Measurements from ENCODE around the gene THBS3. TPM values are rescaled to one million over a fixed set of nuclear protein-coding genes. Genes with fewer than 3 reads are reported as not detected.

Gene THBS3
- total and polyA plus RNA-seq, 2 of the 4 experiments (the other 2 are of a cell fraction), result 15.1 to 30.4 TPM

DNA sequence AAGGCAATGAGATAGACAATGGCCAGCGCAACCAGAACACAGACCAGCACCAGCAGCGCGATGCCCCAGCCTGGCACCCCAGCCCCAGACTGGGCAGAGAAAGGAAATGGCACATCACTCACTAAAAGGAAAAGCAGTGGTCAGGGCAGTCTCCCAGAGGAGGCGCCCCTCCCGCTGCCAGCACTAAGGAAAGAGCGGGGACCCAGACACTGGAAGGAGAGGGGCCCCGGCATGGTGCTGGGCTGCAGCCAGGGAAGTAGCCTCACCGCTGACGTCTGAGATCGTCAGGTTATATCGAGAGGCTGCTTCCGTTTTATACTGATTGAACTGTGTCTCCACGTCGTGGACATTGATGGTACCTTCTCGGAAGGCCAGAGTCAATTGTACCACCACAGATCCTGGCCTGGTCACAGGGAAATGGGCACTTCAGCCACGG is 20.2 kb downstream of the THBS3 start:
- Histone ChIP-seq H3K4ac (ENCODE audit: low read depth, low read length) (no peak overlapping the region), H3K23ac (ENCODE audit: low read depth, low read length) (no peak overlapping the region), H3K9me3 (ENCODE audit: control insufficient read depth, insufficient read depth, low read length) (no peaks in the 10 kb centered on the region), H3K56ac (ENCODE audit: extremely low read depth, insufficient read depth, low read length) (no peak overlapping the region), H2BK120ac (ENCODE audit: low read depth, low read length) (no peak overlapping the region), H2AFZ (replicated peaks; ENCODE audit: low read length, poor library complexity) (peak overlapping the region; percentile 32), H2AK9ac (replicated peaks; ENCODE audit: low read depth, low read length, poor library complexity) (no peak overlapping the region), H3K14ac (replicated peaks; ENCODE audit: low read depth, low read length) (no peak overlapping the region), H3K4me1 (ENCODE audit: control insufficient read depth, insufficient read depth, low read length) (no peaks in the 10 kb centered on the region), H3K9me1 (ENCODE audit: insufficient read depth, low read length) (peaks cover 2% of the 10 kb centered on the region; the same call in 1 of the 2 replicates), H3K4me3 (ENCODE audit: insufficient read depth, low read depth, low read length) (no peak overlapping the region), H2AK5ac (ENCODE audit: low read depth, low read length) (no peak overlapping the region), H3K27ac (ENCODE audit: insufficient read depth, low read length) (no peak overlapping the region), H2BK20ac (ENCODE audit: low read depth, low read length) (no peak overlapping the region), H4K5ac (ENCODE audit: low read depth, low read length) (no peak overlapping the region), H4K20me1 (ENCODE audit: insufficient read depth, low read length) (no peaks in the 10 kb centered on the region), H3K79me1 (ENCODE audit: low read depth in 1 of 2, low read length in 2 of 2) (no peaks in the 10 kb centered on the region), H3K18ac (ENCODE audit: low read depth, low read length) (no peak overlapping the region), H4K91ac (ENCODE audit: insufficient read depth, low read depth, low read length) (no peak overlapping the region), H3K4me2 (ENCODE audit: low read depth, low read length) (no peak overlapping the region), H3K36me3 (ENCODE audit: control insufficient read depth, insufficient read depth, low read length) (peaks cover 8% of the 10 kb centered on the region; the same call in 1 of the 2 replicates), H3K27me3 (ENCODE audit: control insufficient read depth, insufficient read depth, low read length) (no peaks in the 10 kb centered on the region), H2BK15ac (ENCODE audit: low read depth, low read length) (no peak overlapping the region), H4K8ac (ENCODE audit: low read depth in 2 of 2, low read length in 2 of 2) (no peak overlapping the region), H3K9ac (ENCODE audit: low read depth, low read length) (no peak overlapping the region), H2BK5ac (ENCODE audit: low read depth, low read length, poor library complexity, severe bottlenecking) (no peak overlapping the region)
- WGBS, 2 experiments (ENCODE audit: extremely low coverage in 2 of 2, insufficient read length in 1 of 2), result 56% methylated on average over 9 of the region's 16 CpGs; no CpG with 5 or more reads in 1 of the 2 experiments
- CTCF ChIA-PET, result no interaction called here
- TF ChIP-seq CHD1 (IDR thresholded peaks at IDR 0.05; ENCODE audit: low read depth, low read length), result no peak
- TF ChIP-seq POLR2A (IDR thresholded peaks at IDR 0.05; ENCODE audit: low read depth, low read length), result no peak
- no peak for TF ChIP-seq RFX5 (IDR thresholded peaks at IDR 0.05; ENCODE audit: low read depth, low read length)
- no peak for TF ChIP-seq MAFK (IDR thresholded peaks at IDR 0.05; ENCODE audit: low read depth, low read length)
- no peak for TF ChIP-seq RAD21 (IDR thresholded peaks at IDR 0.05; ENCODE audit: low read length)
- TF ChIP-seq RCOR1 (IDR thresholded peaks at IDR 0.05; ENCODE audit: insufficient replicate concordance, low read length), result no peak
- DNase-seq, result no peak
- in situ Hi-C loops (cut with MboI; ENCODE audit: low sequenced_read_pairs), result no loop called here
- dilution Hi-C loops (cut with HindIII; ENCODE audit: low sequenced_read_pairs, unreplicated experiment), result no loop called here
- no TSS peak for BruUV-seq (replicated peaks)
- intact Hi-C loops (cut with micrococcal nuclease), result no loop called here
- ATAC-seq (ENCODE audit: low read depth), result no peak
- POLR2A ChIA-PET (ENCODE audit: unreplicated experiment), result no interaction called here
